Ascending aorta (tissue), 2 donors: Measurements from ENCODE around the gene CYP4F3. TPM values are rescaled to one million over a fixed set of nuclear protein-coding genes. Genes with fewer than 3 reads are reported as not detected.

Source experiments
- DNase-seq, 2 donors: peaks; one replicate each; pipeline ENCODE4 v3.0.0-alpha.2; 2019; ENCODE audit warnings: low spot score in 2 of 2
- H3K27ac ChIP-seq, 2 donors: fragments of 200-600 bp; sonication (generic); one replicate each; pipeline ENCODE4 v1.5.1; 2016 to 2017; ENCODE audit warnings: mild to moderate bottlenecking in 1 of 2
- H3K27me3 ChIP-seq: fragments of 200-600 bp; sonication (generic); one replicate; pipeline ENCODE4 v1.5.1; 2017
- H3K36me3 ChIP-seq, 2 donors: fragments of 200-600 bp; sonication (generic); one replicate each; pipeline ENCODE4 v1.5.1; 2016
- H3K4me1 ChIP-seq, 2 donors: fragments of 200-600 bp; sonication (generic); one replicate each; pipeline ENCODE4 v1.5.1; 2016 to 2017; ENCODE audit warnings: mild to moderate bottlenecking in 1 of 2
- H3K4me3 ChIP-seq, 2 donors: fragments of 200-600 bp; sonication (generic); one replicate each; pipeline ENCODE4 v1.5.1; 2016 to 2017; ENCODE audit warnings: mild to moderate bottlenecking in 1 of 2
- H3K9me3 ChIP-seq, 2 donors: fragments of 200-600 bp; sonication (generic); one replicate each; pipeline ENCODE4 v1.5.1; 2016
- intact Hi-C: fragments of 100-400 bp; cut with DNase I; formaldehyde crosslinking; loops from one replicate; pipeline ENCODE4 v1.15.1; 2023
- total RNA-seq: library from RNA; depleted of rRNA; stranded (reverse); fragments of >200 nt; gene quantifications from one replicate; pipeline ENCODE4 v1.1.0, GENCODE V29; 2016
- TF ChIP-seq, protein P1 (sequence below), 3 experiments: fragments of 200-600 bp in 2 of 3; fragments of 450-650 bp in 1 of 3; sonication (generic) in 2 of 3; IDR thresholded peaks; one replicate each; pipeline ENCODE4 v1.5.1; 2016 to 2019; ENCODE audit warnings: antibody characterized with exemption in 3 of 3, mild to moderate bottlenecking in 1 of 3, moderate library complexity in 1 of 3

Gene CYP4F3
- total RNA-seq, 1 donor from 2014 or later = not detected

GRCh38 chr19:15616627-15617270 is 23.9 kb upstream of the CYP4F3 start:
- H3K4me1 ChIP-seq = no peaks in the 10 kb centered on the region
- intact Hi-C loops = no loop called here
- no peaks in the 10 kb centered on the region for H3K36me3 ChIP-seq
- no peaks in the 10 kb centered on the region for H3K27me3 ChIP-seq
- H3K9me3 ChIP-seq = no peaks in the 10 kb centered on the region
- no peak for DNase-seq
- no peak overlapping the region for H3K27ac ChIP-seq
- H3K4me3 ChIP-seq = no peak overlapping the region
- TF ChIP-seq, protein P1, sequence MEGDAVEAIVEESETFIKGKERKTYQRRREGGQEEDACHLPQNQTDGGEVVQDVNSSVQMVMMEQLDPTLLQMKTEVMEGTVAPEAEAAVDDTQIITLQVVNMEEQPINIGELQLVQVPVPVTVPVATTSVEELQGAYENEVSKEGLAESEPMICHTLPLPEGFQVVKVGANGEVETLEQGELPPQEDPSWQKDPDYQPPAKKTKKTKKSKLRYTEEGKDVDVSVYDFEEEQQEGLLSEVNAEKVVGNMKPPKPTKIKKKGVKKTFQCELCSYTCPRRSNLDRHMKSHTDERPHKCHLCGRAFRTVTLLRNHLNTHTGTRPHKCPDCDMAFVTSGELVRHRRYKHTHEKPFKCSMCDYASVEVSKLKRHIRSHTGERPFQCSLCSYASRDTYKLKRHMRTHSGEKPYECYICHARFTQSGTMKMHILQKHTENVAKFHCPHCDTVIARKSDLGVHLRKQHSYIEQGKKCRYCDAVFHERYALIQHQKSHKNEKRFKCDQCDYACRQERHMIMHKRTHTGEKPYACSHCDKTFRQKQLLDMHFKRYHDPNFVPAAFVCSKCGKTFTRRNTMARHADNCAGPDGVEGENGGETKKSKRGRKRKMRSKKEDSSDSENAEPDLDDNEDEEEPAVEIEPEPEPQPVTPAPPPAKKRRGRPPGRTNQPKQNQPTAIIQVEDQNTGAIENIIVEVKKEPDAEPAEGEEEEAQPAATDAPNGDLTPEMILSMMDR (IDR thresholded peaks at IDR 0.05) = no peak

DNA sequence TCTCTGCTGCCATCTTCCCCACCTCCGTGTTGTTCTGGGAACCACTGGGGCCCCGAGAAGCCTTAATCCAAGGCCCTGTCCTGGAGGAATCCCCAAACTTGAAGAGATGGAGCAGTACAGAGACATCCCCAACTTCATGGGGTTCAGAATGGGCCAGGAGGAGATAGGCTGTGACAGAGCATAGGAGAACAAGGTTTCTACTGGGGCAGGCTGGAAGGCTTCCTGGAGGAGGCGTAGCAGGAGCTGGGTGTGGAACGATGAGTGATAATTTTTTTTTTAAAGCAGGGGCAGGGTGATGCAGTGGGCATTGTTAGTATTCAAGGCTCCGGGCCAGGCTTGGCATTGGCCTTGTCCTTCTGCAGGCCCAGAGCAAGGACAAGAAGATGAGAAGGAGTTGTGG is 22.4 kb upstream of the CYP4F3 start:
- Histone ChIP-seq H3K36me3 (no peaks in the 10 kb centered on the region), H3K4me1 (no peaks in the 10 kb centered on the region), H3K9me3 (no peaks in the 10 kb centered on the region), H3K4me3 (no peak overlapping the region), H3K27me3 (no peaks in the 10 kb centered on the region), H3K27ac (no peak overlapping the region)
- no peak for DNase-seq
- intact Hi-C loops = no loop called here
- TF ChIP-seq, protein P1 (IDR thresholded peaks at IDR 0.05) = no peak

DNA sequence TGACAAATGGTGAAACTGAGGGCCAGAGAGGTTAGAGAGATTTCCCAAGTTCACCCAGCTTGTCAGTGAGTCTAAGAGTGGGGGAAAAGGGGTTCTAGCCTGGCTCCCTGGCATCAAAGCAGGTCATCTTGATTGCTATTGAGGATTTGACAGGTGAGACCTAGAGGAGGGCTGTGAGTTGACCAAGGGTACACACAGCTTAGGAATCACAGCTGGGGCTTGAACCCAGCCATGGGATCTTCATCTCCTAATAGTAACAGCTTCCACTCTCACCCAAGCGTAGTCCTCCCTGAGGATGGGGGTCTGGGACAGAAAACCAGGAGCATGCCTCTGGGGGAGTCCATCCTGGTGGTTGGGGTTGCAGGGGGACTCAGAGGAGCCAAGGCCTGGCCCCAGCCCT is 18.9 kb upstream of the CYP4F3 start:
- H3K4me1 ChIP-seq = no peaks in the 10 kb centered on the region
- H3K36me3 ChIP-seq = no peaks in the 10 kb centered on the region
- H3K27ac ChIP-seq = no peak overlapping the region
- no peaks in the 10 kb centered on the region for H3K9me3 ChIP-seq
- intact Hi-C loops = no loop called here
- TF ChIP-seq, protein P1 (IDR thresholded peaks at IDR 0.05) = no peak
- H3K27me3 ChIP-seq = no peaks in the 10 kb centered on the region
- no peak for DNase-seq
- H3K4me3 ChIP-seq = no peak overlapping the region

GRCh38 chr19:15622991-15623390 is 17.7 kb upstream of the CYP4F3 start:
- no peaks in the 10 kb centered on the region for H3K27me3 ChIP-seq
- DNase-seq = no peak
- H3K4me3 ChIP-seq = no peak overlapping the region
- intact Hi-C loops = no loop called here
- no peaks in the 10 kb centered on the region for H3K9me3 ChIP-seq
- H3K27ac ChIP-seq = no peak overlapping the region
- H3K36me3 ChIP-seq = no peaks in the 10 kb centered on the region
- no peaks in the 10 kb centered on the region for H3K4me1 ChIP-seq
- TF ChIP-seq, protein P1 (IDR thresholded peaks at IDR 0.05) = no peak

DNA sequence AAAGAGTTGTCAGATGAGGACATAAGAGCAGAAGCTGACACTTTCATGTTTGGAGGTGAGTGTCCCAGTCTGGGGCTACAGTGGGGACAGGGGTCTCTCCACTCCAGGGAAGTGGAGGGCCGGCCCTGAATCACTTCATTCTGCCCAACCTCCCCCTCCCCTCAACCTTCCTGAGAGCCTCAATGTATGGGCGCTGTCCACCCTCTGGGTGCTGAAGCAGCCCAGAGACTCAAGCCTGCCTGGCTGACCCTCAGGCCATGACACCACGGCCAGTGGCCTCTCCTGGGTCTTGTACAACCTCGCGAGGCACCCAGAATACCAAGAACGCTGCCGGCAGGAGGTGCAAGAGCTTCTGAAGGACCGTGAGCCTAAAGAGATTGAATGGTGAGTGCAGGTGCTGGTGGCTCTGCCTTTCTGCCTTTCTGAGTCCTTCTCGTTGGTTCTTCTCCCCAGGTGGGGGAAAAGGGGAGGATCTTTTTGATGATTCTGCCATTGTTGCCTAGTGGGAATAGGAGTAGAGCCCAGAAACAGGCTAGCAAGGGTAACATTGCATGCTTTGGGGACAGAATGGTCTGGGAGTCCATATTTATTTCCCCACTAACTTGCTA is 16.9 kb upstream of the CYP4F3 start:
- DNase-seq = no peak
- Histone ChIP-seq H3K9me3 (no peaks in the 10 kb centered on the region), H3K36me3 (no peaks in the 10 kb centered on the region), H3K27ac (no peak overlapping the region), H3K4me1 (no peaks in the 10 kb centered on the region), H3K4me3 (no peak overlapping the region), H3K27me3 (no peaks in the 10 kb centered on the region)
- TF ChIP-seq, protein P1 (IDR thresholded peaks at IDR 0.05) = no peak
- intact Hi-C loops = no loop called here
